Gastrocnemius medialis (tissue), 4 donors: ENCODE measurements around the gene OGT. TPM values are rescaled to one million over a fixed set of nuclear protein-coding genes. Genes with fewer than 3 reads are reported as not detected.
A peak's percentile ranks its signal among the peaks of the same experiment; 100 is the strongest.
"Not testable (repeated sequence)": the region's sequence is repeated elsewhere in the genome, so short reads cannot be mapped to it uniquely, and the experiment has no call there.

Source experiments
- ATAC-seq, 2 donors: fragments of 150-250 bp; one replicate each; pipeline ENCODE4 v1.9.1; 2016
- DNase-seq, 2 donors: peaks; one replicate each; pipeline ENCODE4 v3.0.0-alpha.2; 2019
- H3K27ac ChIP-seq, 4 donors: fragments of 200-600 bp; sonication (generic); 1 replicate in 1 of 4; 2 replicates in 3 of 4; pipeline ENCODE4 v1.5.1; 2016 to 2018; ENCODE audit warnings: mild to moderate bottlenecking in 2 of 4, moderate library complexity in 1 of 4
- H3K27me3 ChIP-seq, 3 donors: fragments of 200-600 bp; sonication (generic) in 2 of 3; 1 replicate in 1 of 3; 2 replicates in 2 of 3; pipeline versions ENCODE4 v1.5.1 to v1.6.0; 2016 to 2019; ENCODE audit warnings: mild to moderate bottlenecking in 1 of 3, moderate library complexity in 1 of 3
- H3K36me3 ChIP-seq, 2 donors: fragments of 200-600 bp; sonication (generic) in 1 of 2; one replicate each; pipeline ENCODE4 v1.5.1; 2017 to 2018
- H3K4me1 ChIP-seq, 2 donors: fragments of 200-600 bp; sonication (generic) in 1 of 2; one replicate each; pipeline ENCODE4 v1.5.1; 2016 to 2017; ENCODE audit warnings: mild to moderate bottlenecking in 2 of 2
- H3K4me3 ChIP-seq, 4 donors: fragments of 200-600 bp; sonication (generic) in 3 of 4; 1 replicate in 1 of 4; 2 replicates in 3 of 4; pipeline ENCODE4 v1.5.1; 2016 to 2019; ENCODE audit warnings: mild to moderate bottlenecking in 2 of 4
- H3K9me3 ChIP-seq, 3 donors: fragments of 200-600 bp; sonication (generic) in 2 of 3; 1 replicate in 1 of 3; 2 replicates in 2 of 3; pipeline ENCODE4 v1.5.1; 2016 to 2019
- POLR2A ChIP-seq, 2 donors: fragments of 450-650 bp; IDR thresholded peaks; one replicate each; pipeline ENCODE4 v1.6.1; 2017; ENCODE audit warnings: antibody characterized with exemption in 2 of 2, mild to moderate bottlenecking in 2 of 2, moderate library complexity in 2 of 2
- in situ Hi-C, 4 donors: fragments of 200-750 bp; cut with MboI; loops; one replicate each; pipeline versions ENCODE4 v1.15.0 to v1.8.0; 2017; ENCODE audit warnings: low sequenced_read_pairs in 4 of 4
- intact Hi-C: fragments of 100-400 bp; cut with DNase I; formaldehyde crosslinking; loops from one replicate; pipeline ENCODE4 v1.15.1; 2023; ENCODE audit warnings: low total_unique reads
- total RNA-seq, 4 donors: library from RNA; depleted of rRNA; stranded (reverse); fragments of >200 nt; gene quantifications; one replicate each; pipeline versions ENCODE4 v1.1.0 to v1.2.3, GENCODE V29; 2016
- TF ChIP-seq, protein P1 (sequence below), 5 experiments: fragments of 450-650 bp in 3 of 5; fragments of 200-600 bp in 2 of 5; sonication (generic) in 2 of 5; IDR thresholded peaks in 4 of 5; conservative IDR thresholded peaks in 1 of 5; 1 replicate in 4 of 5; 2 replicates in 1 of 5; pipeline ENCODE4 v1.5.1; 2016 to 2019; ENCODE audit warnings: antibody characterized with exemption in 5 of 5, mild to moderate bottlenecking in 3 of 5, moderate library complexity in 3 of 5

The OGT gene
- total RNA-seq, 4 donors from 2014 or later, result 34.5 to 146 (median 62.1) TPM

- H3K4me1 ChIP-seq, result peaks cover 14 to 16% of the 10 kb centered on the region in 2 donors
- H3K36me3 ChIP-seq, result peaks cover 0 to 22% of the 10 kb centered on the region in 2 donors
- no peaks in the 10 kb centered on the region for H3K27me3 ChIP-seq
- in situ Hi-C loops, result no loop called here
- DNase-seq (no peak), ATAC-seq (no peak)
- TF ChIP-seq, protein P1, sequence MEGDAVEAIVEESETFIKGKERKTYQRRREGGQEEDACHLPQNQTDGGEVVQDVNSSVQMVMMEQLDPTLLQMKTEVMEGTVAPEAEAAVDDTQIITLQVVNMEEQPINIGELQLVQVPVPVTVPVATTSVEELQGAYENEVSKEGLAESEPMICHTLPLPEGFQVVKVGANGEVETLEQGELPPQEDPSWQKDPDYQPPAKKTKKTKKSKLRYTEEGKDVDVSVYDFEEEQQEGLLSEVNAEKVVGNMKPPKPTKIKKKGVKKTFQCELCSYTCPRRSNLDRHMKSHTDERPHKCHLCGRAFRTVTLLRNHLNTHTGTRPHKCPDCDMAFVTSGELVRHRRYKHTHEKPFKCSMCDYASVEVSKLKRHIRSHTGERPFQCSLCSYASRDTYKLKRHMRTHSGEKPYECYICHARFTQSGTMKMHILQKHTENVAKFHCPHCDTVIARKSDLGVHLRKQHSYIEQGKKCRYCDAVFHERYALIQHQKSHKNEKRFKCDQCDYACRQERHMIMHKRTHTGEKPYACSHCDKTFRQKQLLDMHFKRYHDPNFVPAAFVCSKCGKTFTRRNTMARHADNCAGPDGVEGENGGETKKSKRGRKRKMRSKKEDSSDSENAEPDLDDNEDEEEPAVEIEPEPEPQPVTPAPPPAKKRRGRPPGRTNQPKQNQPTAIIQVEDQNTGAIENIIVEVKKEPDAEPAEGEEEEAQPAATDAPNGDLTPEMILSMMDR (IDR thresholded peaks at IDR 0.05 in 4 of 5, conservative IDR thresholded peaks at IDR 0.05 in 1 of 5), result no peak
- TF ChIP-seq POLR2A (IDR thresholded peaks at IDR 0.05), result no peak
- no peak overlapping the region for H3K4me3 ChIP-seq
- intact Hi-C loops, result no loop called here
- H3K27ac ChIP-seq, result peak overlapping the region in 2 of 4 donors; percentile 26 to 34
- H3K9me3 ChIP-seq, result no peaks in the 10 kb centered on the region
Observed at GRCh38 chrX:71547339-71547738, 14.4 kb downstream of the OGT start.

DNA sequence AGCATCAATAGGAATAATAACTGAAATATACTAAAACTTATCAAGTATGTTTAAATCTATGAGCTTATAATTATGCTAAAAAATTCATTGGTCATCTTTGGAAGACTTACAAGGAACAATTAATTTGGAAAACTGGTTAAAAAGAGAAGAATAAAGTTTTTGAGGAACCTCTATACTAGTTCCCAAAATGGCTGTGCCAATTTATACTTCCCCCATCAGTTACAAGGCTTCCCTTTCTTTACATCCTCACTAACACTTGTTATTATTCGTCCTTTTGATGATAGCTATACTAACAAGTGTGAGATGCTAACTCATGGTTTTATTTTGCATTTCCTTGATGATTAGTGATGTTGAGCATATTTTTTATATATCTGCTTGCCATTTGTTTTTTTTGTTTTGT is 17.1 kb downstream of the OGT start:
- H3K27ac ChIP-seq, result peak overlapping the region in 1 of 4 donors; percentile 34
- peaks cover 0 to 2% of the 10 kb centered on the region in 2 donors for H3K4me1 ChIP-seq
- in situ Hi-C loops (loop anchor here in 2 of 4 donors (25.0 kb wide), 2 partner anchors 138 to 163 kb away; no protein-coding TSS in a partner anchor), intact Hi-C loops (no loop called here)
- no peaks in the 10 kb centered on the region for H3K9me3 ChIP-seq
- peaks cover 0 to 22% of the 10 kb centered on the region in 2 donors for H3K36me3 ChIP-seq
- TF ChIP-seq POLR2A (IDR thresholded peaks at IDR 0.05), result no peak
- TF ChIP-seq, protein P1 (IDR thresholded peaks at IDR 0.05 in 4 of 5, conservative IDR thresholded peaks at IDR 0.05 in 1 of 5), result no peak
- no peak for ATAC-seq
- no peaks in the 10 kb centered on the region for H3K27me3 ChIP-seq
- no peak overlapping the region for H3K4me3 ChIP-seq
- DNase-seq, result no peak

- in situ Hi-C loops (loop anchor here in 2 of 4 donors (25.0 kb wide), 2 partner anchors 138 to 163 kb away; no protein-coding TSS in a partner anchor), intact Hi-C loops (no loop called here)
- H3K27ac ChIP-seq, result peak overlapping the region in 1 of 4 donors; percentile 34
- no peak for ATAC-seq
- H3K9me3 ChIP-seq, result no peaks in the 10 kb centered on the region
- H3K36me3 ChIP-seq, result peaks cover 0 to 22% of the 10 kb centered on the region in 2 donors
- DNase-seq, result no peak
- no peak for TF ChIP-seq POLR2A (IDR thresholded peaks at IDR 0.05)
- no peak overlapping the region for H3K4me3 ChIP-seq
- H3K27me3 ChIP-seq, result no peaks in the 10 kb centered on the region
- no peaks in the 10 kb centered on the region for H3K4me1 ChIP-seq
Observed at GRCh38 chrX:71550578-71550977, 17.7 kb downstream of the OGT start.

- peaks cover 0 to 44% of the 10 kb centered on the region in 2 donors for H3K36me3 ChIP-seq
- in situ Hi-C loops, result loop anchor here in 2 of 4 donors (25.0 kb wide), 2 partner anchors 144 to 169 kb away; no protein-coding TSS in a partner anchor
- intact Hi-C loops, result no loop called here
Observed at GRCh38 chrX:71556036-71556435, 23.1 kb downstream of the OGT start.

DNA sequence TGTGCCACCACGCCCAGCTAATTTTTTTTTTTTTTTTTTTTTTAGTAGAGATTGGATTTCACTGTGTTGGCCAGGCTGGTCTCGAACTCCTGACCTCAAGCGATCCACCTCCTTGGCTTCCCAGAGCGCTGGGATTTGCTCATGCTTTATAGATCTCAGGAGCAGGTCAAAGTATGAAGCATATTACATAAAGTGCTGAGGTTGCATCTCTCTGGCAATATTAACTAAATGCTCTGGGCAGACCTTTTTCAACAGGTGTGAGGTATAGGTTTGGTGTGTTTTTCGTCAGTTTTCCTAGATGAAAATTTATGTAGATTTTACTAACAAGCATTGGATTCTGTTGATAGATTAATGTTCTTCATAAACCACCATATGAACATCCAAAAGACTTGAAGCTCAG is 26.0 kb downstream of the OGT start:
- in situ Hi-C loops, result loop anchor here in 2 of 4 donors (25.0 kb wide), 2 partner anchors 147 to 172 kb away; no protein-coding TSS in a partner anchor
- no peak for DNase-seq
- Histone ChIP-seq H3K27me3 (no peaks in the 10 kb centered on the region), H3K4me1 (no peaks in the 10 kb centered on the region), H3K4me3 (no peak overlapping the region), H3K36me3 (peaks cover 0 to 71% of the 10 kb centered on the region in 2 donors), H3K9me3 (no peaks in the 10 kb centered on the region), H3K27ac (no peak overlapping the region)
- ATAC-seq, result no peak
- TF ChIP-seq, protein P1 (IDR thresholded peaks at IDR 0.05 in 4 of 5, conservative IDR thresholded peaks at IDR 0.05 in 1 of 5), result no peak
- no peak for TF ChIP-seq POLR2A (IDR thresholded peaks at IDR 0.05)
- intact Hi-C loops, result no loop called here

More at GRCh38 chrX:71556036-71556435, 23.1 kb downstream of the OGT start:
- DNase-seq, result no peak
- no peak for ATAC-seq
- no peak overlapping the region for H3K4me3 ChIP-seq
- no peak overlapping the region for H3K27ac ChIP-seq
- no peaks in the 10 kb centered on the region for H3K9me3 ChIP-seq
- TF ChIP-seq, protein P1 (IDR thresholded peaks at IDR 0.05 in 4 of 5, conservative IDR thresholded peaks at IDR 0.05 in 1 of 5), result no peak
- no peak for TF ChIP-seq POLR2A (IDR thresholded peaks at IDR 0.05)
- H3K4me1 ChIP-seq, result no peaks in the 10 kb centered on the region
- H3K27me3 ChIP-seq, result no peaks in the 10 kb centered on the region

DNA sequence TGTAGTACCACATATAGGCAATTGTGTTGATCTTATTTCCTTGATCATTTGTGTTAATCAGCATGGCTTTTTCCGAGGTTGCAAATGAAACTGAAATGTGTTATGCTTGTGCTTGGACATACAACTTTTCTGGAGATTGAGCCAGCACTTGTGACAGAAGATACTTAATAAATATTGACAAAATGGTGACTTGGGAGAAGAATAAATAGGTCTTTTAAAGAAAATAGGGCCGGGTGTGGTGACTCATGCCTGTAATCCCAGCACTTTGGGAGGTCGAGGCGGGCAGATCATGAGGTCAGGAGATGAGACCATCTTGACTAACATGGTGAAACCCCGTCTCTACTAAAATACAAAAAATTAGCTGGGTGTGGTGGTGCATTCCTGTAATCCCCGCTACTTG is 26.9 kb downstream of the OGT start:
- H3K9me3 ChIP-seq, ATAC-seq, H3K4me1 ChIP-seq, DNase-seq, intact Hi-C loops, H3K4me3 ChIP-seq, H3K27ac ChIP-seq, H3K27me3 ChIP-seq: not testable (repeated sequence)
- in situ Hi-C loops, result loop anchor here in 2 of 4 donors (25.0 kb wide), 2 partner anchors 147 to 172 kb away; no protein-coding TSS in a partner anchor
- peaks cover 0 to 79% of the 10 kb centered on the region in 2 donors for H3K36me3 ChIP-seq
